Spleen (tissue), 11 donors: Measurements from ENCODE around the gene PLXNA2. TPM values are rescaled to one million over a fixed set of nuclear protein-coding genes. Genes with fewer than 3 reads are reported as not detected.

Experiments
- DNase-seq: peaks from one replicate; pipeline ENCODE4 v3.0.0-alpha.2; 2020
- H3K27ac ChIP-seq, 8 donors: fragments of 200-600 bp; sonication (generic) in 7 of 8; 1 replicate in 4 of 8; 2 replicates in 4 of 8; pipeline versions ENCODE4 v1.5.0 to v1.8.0; 2016 to 2021; ENCODE audit warnings: inconsistent platforms in 4 of 8, mild to moderate bottlenecking in 4 of 8, moderate library complexity in 1 of 8
- H3K27me3 ChIP-seq, 7 donors: fragments of 200-600 bp; sonication (generic) in 6 of 7; replicated peaks in 1 of 7; 1 replicate in 4 of 7; 2 replicates in 3 of 7; pipeline versions ENCODE4 v1.5.0 to v1.8.0; 2016 to 2021; ENCODE audit warnings: inconsistent platforms in 3 of 7, mild to moderate bottlenecking in 1 of 7
- H3K36me3 ChIP-seq, 6 donors: fragments of 200-600 bp; sonication (generic) in 5 of 6; 1 replicate in 4 of 6; 2 replicates in 2 of 6; pipeline versions ENCODE4 v1.5.0 to v1.8.0; 2016 to 2021; ENCODE audit warnings: inconsistent platforms in 2 of 6
- H3K4me1 ChIP-seq, 6 donors: fragments of 200-600 bp; sonication (generic) in 5 of 6; 1 replicate in 3 of 6; 2 replicates in 3 of 6; pipeline versions ENCODE4 v1.5.0 to v1.8.0; 2016 to 2021; ENCODE audit warnings: inconsistent platforms in 3 of 6
- H3K4me3 ChIP-seq, 8 donors: fragments of 200-600 bp; sonication (generic) in 7 of 8; 1 replicate in 4 of 8; 2 replicates in 4 of 8; pipeline versions ENCODE4 v1.5.0 to v1.8.0; 2016 to 2021; ENCODE audit warnings: inconsistent platforms in 4 of 8, mild to moderate bottlenecking in 4 of 8, moderate library complexity in 2 of 8
- H3K9me3 ChIP-seq, 8 donors: fragments of 200-600 bp; sonication (generic) in 7 of 8; 1 replicate in 4 of 8; 2 replicates in 4 of 8; pipeline versions ENCODE4 v1.5.0 to v1.8.0; 2016 to 2021; ENCODE audit warnings: inconsistent platforms in 4 of 8
- CTCF ChIP-seq, 11 experiments: fragments of 200-600 bp in 7 of 11; fragments of 450-650 bp in 4 of 11; sonication (generic) in 4 of 11; IDR thresholded peaks in 8 of 11; conservative IDR thresholded peaks in 3 of 11; 1 replicate in 7 of 11; 2 replicates in 4 of 11; pipeline versions ENCODE4 v1.4.0 to v1.8.0; 2016 to 2021; ENCODE audit warnings: antibody characterized with exemption in 11 of 11, inconsistent platforms in 4 of 11, mild to moderate bottlenecking in 1 of 11
- POLR2A ChIP-seq, 3 donors: fragments of 450-650 bp; IDR thresholded peaks; one replicate each; pipeline ENCODE4 v1.5.1; 2017; ENCODE audit warnings: antibody characterized with exemption in 3 of 3, mild to moderate bottlenecking in 1 of 3
- POLR2AphosphoS5 ChIP-seq, 3 donors: sonication (generic); formaldehyde crosslinking; IDR thresholded peaks; one replicate each; pipeline ENCODE4 v1.5.1; 2017; ENCODE audit warnings: antibody characterized with exemption in 3 of 3
- WGBS, 5 donors: extraction: QIAGEN DNeasy Blood & Tissue Kit in 3 of 5; methylation state at CpG; one replicate each; pipeline versions ENCODE4 v1.1.5 to v1.1.7; 2013 to 2018; 5-methylcytosine and 5-hydroxymethylcytosine counted together
- intact Hi-C: fragments of 100-400 bp; cut with DNase I; formaldehyde crosslinking; loops from one replicate; pipeline ENCODE4 v1.15.0; 2023; ENCODE audit warnings: low total_unique reads
- polyA plus RNA-seq, 3 donors: library from polyadenylated mRNA; stranded (reverse); fragments of 200-250 nt; gene quantifications; one replicate each; pipeline ENCODE4 v1.2.1, GENCODE V29; 2013
- total RNA-seq, 7 donors: library from RNA; depleted of rRNA in 3 of 7; stranded (reverse); fragments of >200 nt in 3 of 7; fragmentation: NEBNext Ultra II Directional in 4 of 7; extraction: Animal tissue kit (Norgen Biotek cat#: 25700) in 4 of 7; gene quantifications; one replicate each; pipeline versions ENCODE4 v1.1.0 to v1.2.1, GENCODE V29; 2016 to 2021
- donor health status: healthy with polysubstance abuse.
- donor health status: DM: no; HTN: no; CAD: no; lungs with moderate emphysema.
- donor health status: DM: no; HTN: no; CAD: no.
- donor health status: Bipolar disorder and iron deficiency.
- donor health status: healthy.
- donor health status: DM: no; HTN: no; CAD: no.
- donor health status: DM: yes; HTN: yes; CAD: no.

Gene PLXNA2
- total and polyA plus RNA-seq, 10 donors: 0.93 to 16.9 (median 7.0) TPM

DNA sequence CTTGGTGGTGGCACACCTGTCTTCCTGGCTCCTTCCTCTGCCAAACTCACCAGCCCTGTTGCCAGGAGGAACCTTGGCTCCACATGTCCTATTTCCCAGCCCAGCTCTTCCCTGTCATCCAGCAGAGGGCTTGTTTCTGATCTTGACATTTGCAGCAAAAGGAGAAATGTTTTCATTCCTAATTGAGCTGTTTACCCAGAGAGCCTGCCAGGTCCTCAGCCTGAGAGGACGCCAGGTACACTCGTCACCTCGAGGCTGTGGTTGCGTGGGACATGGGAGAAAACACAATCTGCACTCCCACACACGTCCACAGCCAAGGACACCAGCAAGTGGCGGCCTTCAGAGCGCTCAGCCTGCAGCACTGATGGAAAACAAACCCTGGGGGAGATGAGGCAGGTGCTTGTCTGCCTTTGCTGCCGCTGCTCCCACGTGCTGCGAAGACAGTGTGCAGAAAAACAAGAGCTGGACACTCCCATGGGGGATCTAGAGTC, 200.4 kb downstream of the PLXNA2 start:
- 76 to 82% (median 79%) methylated on average over 10 of the region's 10 CpGs for WGBS, 5 donors
- Histone ChIP-seq H3K27ac (no peak overlapping the region), H3K4me1 (peaks cover 0 to 12% (median 4%) of the 10 kb centered on the region in 6 donors), H3K27me3 (no peaks in the 10 kb centered on the region), H3K36me3 (peaks cover 0 to 65% (median 0%) of the 10 kb centered on the region in 6 donors), H3K9me3 (no peaks in the 10 kb centered on the region), H3K4me3 (no peak overlapping the region)
- no peak for TF ChIP-seq POLR2A (IDR thresholded peaks at IDR 0.05)
- TF ChIP-seq CTCF (IDR thresholded peaks at IDR 0.05 in 8 of 11, conservative IDR thresholded peaks at IDR 0.05 in 3 of 11): no peak
- TF ChIP-seq POLR2AphosphoS5 (IDR thresholded peaks at IDR 0.05): no peak
- intact Hi-C loops: no loop called here
- DNase-seq: peak; percentile 46

DNA sequence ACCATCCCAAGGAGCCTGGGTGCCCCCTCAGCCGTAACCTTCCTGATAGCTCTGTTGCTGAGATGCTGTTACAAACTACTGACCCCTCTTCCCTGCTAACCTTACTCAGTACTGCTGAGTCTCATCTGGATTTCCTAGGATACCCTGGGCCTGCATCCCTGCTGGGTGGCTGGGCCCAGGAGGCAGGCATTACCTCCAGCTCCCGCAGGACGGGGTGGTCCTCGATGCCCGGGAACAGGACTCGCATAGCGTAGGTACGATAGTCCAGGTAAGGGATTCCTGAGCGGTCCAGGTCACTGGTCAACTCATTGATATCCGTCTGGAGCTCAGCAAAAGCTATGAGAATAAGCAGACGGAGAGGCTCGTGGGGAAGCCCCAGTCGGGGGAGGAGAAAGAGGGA, 201.3 kb downstream of the PLXNA2 start:
- Histone ChIP-seq H3K4me1 (peaks cover 0 to 8% (median 1%) of the 10 kb centered on the region in 6 donors), H3K4me3 (no peak overlapping the region), H3K36me3 (peaks cover 0 to 73% (median 0%) of the 10 kb centered on the region in 6 donors), H3K27ac (no peak overlapping the region), H3K9me3 (no peaks in the 10 kb centered on the region), H3K27me3 (no peaks in the 10 kb centered on the region)
- WGBS, 5 donors: 90 to 96% (median 93%) methylated on average over 13 of the region's 13 CpGs
- DNase-seq: peak; percentile 56
- TF ChIP-seq POLR2AphosphoS5 (IDR thresholded peaks at IDR 0.05): no peak
- intact Hi-C loops: no loop called here

GRCh38 chr1:208042041-208042615, 202.1 kb downstream of the PLXNA2 start:
- H3K4me3 ChIP-seq: no peak overlapping the region
- H3K27me3 ChIP-seq: no peaks in the 10 kb centered on the region
- H3K9me3 ChIP-seq: no peaks in the 10 kb centered on the region
- DNase-seq: peak; percentile 61
- H3K36me3 ChIP-seq: peaks cover 0 to 79% (median 0%) of the 10 kb centered on the region in 6 donors
- TF ChIP-seq POLR2AphosphoS5 (IDR thresholded peaks at IDR 0.05) (no peak), POLR2A (IDR thresholded peaks at IDR 0.05) (no peak), CTCF (IDR thresholded peaks at IDR 0.05 in 8 of 11, conservative IDR thresholded peaks at IDR 0.05 in 3 of 11) (no peak)
- peaks cover 0 to under 1% (median 0%) of the 10 kb centered on the region in 6 donors for H3K4me1 ChIP-seq
- intact Hi-C loops: no loop called here
- no peak overlapping the region for H3K27ac ChIP-seq
- WGBS, 5 donors: 91 to 96% (median 93%) methylated on average over 21 to 22 of the region's 22 CpGs

DNA sequence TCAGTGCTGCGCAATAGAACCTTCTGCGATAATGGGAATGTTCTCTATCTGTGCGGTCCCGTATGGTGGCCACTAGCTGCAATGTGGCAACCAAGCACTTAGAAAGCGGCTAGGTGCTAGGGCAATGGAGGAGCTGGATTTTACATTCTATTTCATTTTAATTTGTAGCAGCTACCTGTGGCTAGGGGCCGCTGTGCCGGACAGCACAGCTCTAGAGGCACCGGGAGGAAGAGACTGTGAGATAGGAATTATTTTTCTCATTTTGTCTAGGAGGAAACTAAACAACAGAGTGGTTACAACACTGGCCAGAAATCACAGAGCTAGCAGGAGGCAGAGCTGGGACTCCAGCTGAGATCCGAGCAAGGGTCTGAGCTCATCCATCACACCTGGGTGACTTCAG, 202.7 kb downstream of the PLXNA2 start:
- no peak for TF ChIP-seq POLR2AphosphoS5 (IDR thresholded peaks at IDR 0.05)
- TF ChIP-seq CTCF (IDR thresholded peaks at IDR 0.05 in 8 of 11, conservative IDR thresholded peaks at IDR 0.05 in 3 of 11): no peak
- no peak for TF ChIP-seq POLR2A (IDR thresholded peaks at IDR 0.05)
- no peaks in the 10 kb centered on the region for H3K4me1 ChIP-seq
- intact Hi-C loops: no loop called here
- no peak overlapping the region for H3K27ac ChIP-seq
- H3K9me3 ChIP-seq: no peaks in the 10 kb centered on the region
- 90 to 100% (median 96%) methylated on average over 7 to 9 of the region's 9 CpGs for WGBS, 5 donors
- no peaks in the 10 kb centered on the region for H3K27me3 ChIP-seq
- H3K36me3 ChIP-seq: peaks cover 0 to 81% (median 0%) of the 10 kb centered on the region in 6 donors
- no peak overlapping the region for H3K4me3 ChIP-seq
- DNase-seq: peak; percentile 37
